Skin of body (tissue), 2 donors: ENCODE measurements around the gene RBMY1D. TPM values are rescaled to one million over a fixed set of nuclear protein-coding genes. Genes with fewer than 3 reads are reported as not detected.
"Not testable (repeated sequence)": the region's sequence is repeated elsewhere in the genome, so short reads cannot be mapped to it uniquely, and the experiment has no call there.

Experiments used
- DNase-seq: peaks from one replicate; lab custom pipeline; 2025; lab: John Stamatoyannopoulos, UW
- total RNA-seq: library from RNA; depleted of rRNA; stranded (reverse); fragments of >200 nt; gene quantifications from one replicate; pipeline ENCODE4 v1.2.3, GENCODE V29; 2014

The RBMY1D gene
- total RNA-seq = not detected

- not testable (repeated sequence) for DNase-seq
These were observed at the start of gene RBMY1D for GRCh38 chrY:21894426-21894825. Gene RBMY1D (minus strand): TSS chrY:21894526. CDS start chrY:21892513, 2,013 bp downstream.

- not testable (repeated sequence) for DNase-seq
These were observed 23.6 kb upstream of the RBMY1D start, which contains the start of gene RBMY1E for GRCh38 chrY:21917932-21918331. Gene RBMY1E (minus strand): TSS chrY:21918032. CDS start chrY:21916054, 1,978 bp downstream.

- DNase-seq = not testable (repeated sequence)
These were observed 24.8 kb downstream of the RBMY1D start for GRCh38 chrY:21869407-21870076.

- no peak for DNase-seq
These were observed 48.8 kb downstream of the RBMY1D start for GRCh38 chrY:21845481-21845880.

GRCh38 chrY:21842090-21842489, 52.2 kb downstream of the RBMY1D start:
- no peak for DNase-seq

- DNase-seq = no peak
These were observed 54.8 kb downstream of the RBMY1D start for GRCh38 chrY:21839489-21839888.

- DNase-seq = no peak
These were observed 58.0 kb downstream of the RBMY1D start for GRCh38 chrY:21836343-21836742.

GRCh38 chrY:21835052-21835451, 59.3 kb downstream of the RBMY1D start:
- no peak for DNase-seq

Other genes with a start within 250 kb of the RBMY1D start
- gene RBMY1E, start 23.5 kb upstream of the RBMY1D start, total RNA-seq = not detected